Measurements from ENCODE around the gene HSPE1.

Gene HSPE1

GRCh38 chr2:197502685-197503084, 2.5 kb downstream of the HSPE1 start:
- no peak overlapping the region for H3K9ac ChIP-seq (ENCODE audit: low read length)
- no peak overlapping the region for H3K4me3 ChIP-seq (ENCODE audit: low read length)
- TF ChIP-seq EZH2phosphoT487 (IDR thresholded peaks at IDR 0.05; ENCODE audit: low read depth): no peak
- TF ChIP-seq, protein P1, sequence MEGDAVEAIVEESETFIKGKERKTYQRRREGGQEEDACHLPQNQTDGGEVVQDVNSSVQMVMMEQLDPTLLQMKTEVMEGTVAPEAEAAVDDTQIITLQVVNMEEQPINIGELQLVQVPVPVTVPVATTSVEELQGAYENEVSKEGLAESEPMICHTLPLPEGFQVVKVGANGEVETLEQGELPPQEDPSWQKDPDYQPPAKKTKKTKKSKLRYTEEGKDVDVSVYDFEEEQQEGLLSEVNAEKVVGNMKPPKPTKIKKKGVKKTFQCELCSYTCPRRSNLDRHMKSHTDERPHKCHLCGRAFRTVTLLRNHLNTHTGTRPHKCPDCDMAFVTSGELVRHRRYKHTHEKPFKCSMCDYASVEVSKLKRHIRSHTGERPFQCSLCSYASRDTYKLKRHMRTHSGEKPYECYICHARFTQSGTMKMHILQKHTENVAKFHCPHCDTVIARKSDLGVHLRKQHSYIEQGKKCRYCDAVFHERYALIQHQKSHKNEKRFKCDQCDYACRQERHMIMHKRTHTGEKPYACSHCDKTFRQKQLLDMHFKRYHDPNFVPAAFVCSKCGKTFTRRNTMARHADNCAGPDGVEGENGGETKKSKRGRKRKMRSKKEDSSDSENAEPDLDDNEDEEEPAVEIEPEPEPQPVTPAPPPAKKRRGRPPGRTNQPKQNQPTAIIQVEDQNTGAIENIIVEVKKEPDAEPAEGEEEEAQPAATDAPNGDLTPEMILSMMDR (IDR thresholded peaks at IDR 0.05; ENCODE audit: low read depth, low read length): no peak
- H3K27ac ChIP-seq (ENCODE audit: low read length): no peak overlapping the region
- H2AFZ ChIP-seq (ENCODE audit: low read depth, low read length): no peak overlapping the region
- no peaks in the 10 kb centered on the region for H3K9me3 ChIP-seq (ENCODE audit: insufficient read depth, low read length)
- peaks cover 14% of the 10 kb centered on the region for H4K20me1 ChIP-seq (ENCODE audit: insufficient read depth, low read length)
- peaks cover 40% of the 10 kb centered on the region for H3K36me3 ChIP-seq (replicated peaks; ENCODE audit: low read depth, low read length)
- peaks cover 79% of the 10 kb centered on the region for H3K79me2 ChIP-seq (ENCODE audit: low read length)
- peak overlapping the region; percentile 72; the same call in 1 of the 2 replicates for H3K4me2 ChIP-seq (ENCODE audit: low read length)
- H3K4me1 ChIP-seq (ENCODE audit: low read length): peaks cover 18% of the 10 kb centered on the region
- H3K27me3 ChIP-seq (ENCODE audit: low read depth, low read length): no peaks in the 10 kb centered on the region

GRCh38 chr2:197504000-197504399, 3.8 kb downstream of the HSPE1 start:
- peaks cover 12% of the 10 kb centered on the region for H3K4me1 ChIP-seq (ENCODE audit: low read length)
- peaks cover 66% of the 10 kb centered on the region for H3K79me2 ChIP-seq (ENCODE audit: low read length)

DNA sequence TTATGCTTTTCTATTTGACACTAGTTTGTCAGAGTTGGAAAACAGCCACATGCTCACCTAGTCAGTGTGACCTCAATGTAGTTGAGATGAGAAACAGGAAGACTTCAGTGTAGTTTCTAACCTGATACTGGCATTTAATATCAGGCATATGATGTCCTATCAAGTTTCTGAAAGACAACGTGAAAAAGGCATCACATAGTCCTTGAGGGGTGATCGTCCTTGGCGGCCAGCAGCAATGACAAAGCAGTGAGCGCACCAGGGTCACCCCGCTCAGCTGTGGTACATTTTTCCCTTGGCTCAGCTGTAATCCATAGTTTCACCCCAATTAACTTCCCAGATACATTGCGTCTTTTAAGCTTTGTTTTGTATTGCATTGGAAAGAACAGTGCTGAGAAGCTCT, 4.3 kb downstream of the HSPE1 start:
- peaks cover 12% of the 10 kb centered on the region for H3K4me1 ChIP-seq (ENCODE audit: low read length)
- H3K4me3 ChIP-seq (ENCODE audit: low read length): no peak overlapping the region
- H3K4me2 ChIP-seq (ENCODE audit: low read length): no peak overlapping the region
- H3K36me3 ChIP-seq (replicated peaks; ENCODE audit: low read depth, low read length): peaks cover 31% of the 10 kb centered on the region
- no peak overlapping the region for H2AFZ ChIP-seq (ENCODE audit: low read depth, low read length)
- H3K27ac ChIP-seq (ENCODE audit: low read length): no peak overlapping the region
- H3K9ac ChIP-seq (ENCODE audit: low read length): no peak overlapping the region
- peaks cover 61% of the 10 kb centered on the region for H3K79me2 ChIP-seq (ENCODE audit: low read length)
- TF ChIP-seq, protein P1 (IDR thresholded peaks at IDR 0.05; ENCODE audit: low read depth, low read length): no peak
- H3K27me3 ChIP-seq (ENCODE audit: low read depth, low read length): no peaks in the 10 kb centered on the region
- H3K9me3 ChIP-seq (ENCODE audit: insufficient read depth, low read length): no peaks in the 10 kb centered on the region
- H4K20me1 ChIP-seq (ENCODE audit: insufficient read depth, low read length): 0 out of 2 replicates have a peak, but pooled peaks cover 2% of the 10 kb centered on the region

More at GRCh38 chr2:197504000-197504399, 3.8 kb downstream of the HSPE1 start:
- no peak overlapping the region for H2AFZ ChIP-seq (ENCODE audit: low read depth, low read length)
- H3K36me3 ChIP-seq (replicated peaks; ENCODE audit: low read depth, low read length): peaks cover 31% of the 10 kb centered on the region
- no peak overlapping the region for H3K4me2 ChIP-seq (ENCODE audit: low read length)
- no peak overlapping the region for H3K9ac ChIP-seq (ENCODE audit: low read length)
- no peak overlapping the region for H3K4me3 ChIP-seq (ENCODE audit: low read length)
- no peaks in the 10 kb centered on the region for H3K9me3 ChIP-seq (ENCODE audit: insufficient read depth, low read length)
- H3K27ac ChIP-seq (ENCODE audit: low read length): no peak overlapping the region
- no peaks in the 10 kb centered on the region for H3K27me3 ChIP-seq (ENCODE audit: low read depth, low read length)
- H4K20me1 ChIP-seq (ENCODE audit: insufficient read depth, low read length): 0 out of 2 replicates have a peak, but pooled peaks cover 2% of the 10 kb centered on the region
- no peak for TF ChIP-seq EZH2phosphoT487 (IDR thresholded peaks at IDR 0.05; ENCODE audit: low read depth)

- Histone ChIP-seq H4K20me1 (ENCODE audit: insufficient read depth, low read length) (0 out of 2 replicates have a peak, but pooled peaks cover 2% of the 10 kb centered on the region), H3K9ac (ENCODE audit: low read length) (no peak overlapping the region), H3K4me2 (ENCODE audit: low read length) (no peak overlapping the region), H3K27me3 (ENCODE audit: low read depth, low read length) (no peaks in the 10 kb centered on the region), H3K4me1 (ENCODE audit: low read length) (peaks cover 10% of the 10 kb centered on the region), H3K4me3 (ENCODE audit: low read length) (no peak overlapping the region), H3K9me3 (ENCODE audit: insufficient read depth, low read length) (no peaks in the 10 kb centered on the region), H3K36me3 (replicated peaks; ENCODE audit: low read depth, low read length) (peaks cover 30% of the 10 kb centered on the region), H2AFZ (ENCODE audit: low read depth, low read length) (no peak overlapping the region), H3K27ac (ENCODE audit: low read length) (no peak overlapping the region), H3K79me2 (ENCODE audit: low read length) (peaks cover 43% of the 10 kb centered on the region)
- TF ChIP-seq EZH2phosphoT487 (IDR thresholded peaks at IDR 0.05; ENCODE audit: low read depth): no peak
- TF ChIP-seq, protein P1 (IDR thresholded peaks at IDR 0.05; ENCODE audit: low read depth, low read length): no peak
Measured at GRCh38 chr2:197506658-197507057, 6.5 kb downstream of the HSPE1 start.

Measured in OCI-LY3 (cell line).